Right lobe of liver (tissue), 4 donors: ENCODE measurements around the gene EXT2.

Experiments used
- POLR2A ChIP-seq: fragments of 450-650 bp; IDR thresholded peaks from one replicate; pipeline ENCODE4 v1.6.1; 2017; ENCODE audit warnings: antibody characterized with exemption, mild to moderate bottlenecking
- TF ChIP-seq, protein P1 (sequence below), 4 donors: fragments of 200-600 bp in 3 of 4; fragments of 450-650 bp in 1 of 4; IDR thresholded peaks; one replicate each; pipeline versions ENCODE4 v1.5.1 to v1.8.0; 2016 to 2022; ENCODE audit warnings: antibody characterized with exemption in 4 of 4, mild to moderate bottlenecking in 2 of 4
- donor health status: DM: no; HTN: no; CAD: no.
- donor health status: DM: no; HTN: no; CAD: no.
- donor health status: DM: no; HTN: yes; CAD: no.

DNA sequence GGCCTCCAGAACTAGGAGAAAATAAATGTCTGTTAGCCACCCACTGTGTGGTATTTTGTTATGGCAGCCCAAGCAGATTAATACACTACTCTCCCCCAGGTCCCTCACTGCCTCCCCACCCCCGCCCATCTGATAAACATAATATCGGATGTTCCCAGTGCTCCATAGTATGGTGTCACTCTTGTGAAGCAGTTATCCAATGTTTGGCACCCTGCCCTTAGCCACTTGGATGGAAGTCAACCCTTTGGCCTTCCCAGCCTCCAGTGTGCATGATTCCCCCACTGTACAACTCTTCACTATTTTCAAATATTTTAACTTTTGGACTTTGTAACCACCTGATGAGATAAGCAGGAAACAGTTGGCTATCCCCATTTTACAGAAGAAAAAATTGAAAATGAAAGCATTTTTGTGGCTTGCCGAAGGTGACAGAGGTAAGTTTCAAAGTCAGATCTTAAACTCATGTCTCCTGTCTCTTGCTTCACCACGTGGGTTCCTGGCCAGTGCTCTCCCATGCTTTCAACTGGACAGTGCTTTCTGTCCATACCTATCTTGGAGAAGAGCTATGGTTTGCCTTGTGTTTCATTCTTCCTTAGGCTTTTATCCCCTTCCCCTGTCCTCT is 161.3 kb downstream of the EXT2 start:
- TF ChIP-seq, protein P1, sequence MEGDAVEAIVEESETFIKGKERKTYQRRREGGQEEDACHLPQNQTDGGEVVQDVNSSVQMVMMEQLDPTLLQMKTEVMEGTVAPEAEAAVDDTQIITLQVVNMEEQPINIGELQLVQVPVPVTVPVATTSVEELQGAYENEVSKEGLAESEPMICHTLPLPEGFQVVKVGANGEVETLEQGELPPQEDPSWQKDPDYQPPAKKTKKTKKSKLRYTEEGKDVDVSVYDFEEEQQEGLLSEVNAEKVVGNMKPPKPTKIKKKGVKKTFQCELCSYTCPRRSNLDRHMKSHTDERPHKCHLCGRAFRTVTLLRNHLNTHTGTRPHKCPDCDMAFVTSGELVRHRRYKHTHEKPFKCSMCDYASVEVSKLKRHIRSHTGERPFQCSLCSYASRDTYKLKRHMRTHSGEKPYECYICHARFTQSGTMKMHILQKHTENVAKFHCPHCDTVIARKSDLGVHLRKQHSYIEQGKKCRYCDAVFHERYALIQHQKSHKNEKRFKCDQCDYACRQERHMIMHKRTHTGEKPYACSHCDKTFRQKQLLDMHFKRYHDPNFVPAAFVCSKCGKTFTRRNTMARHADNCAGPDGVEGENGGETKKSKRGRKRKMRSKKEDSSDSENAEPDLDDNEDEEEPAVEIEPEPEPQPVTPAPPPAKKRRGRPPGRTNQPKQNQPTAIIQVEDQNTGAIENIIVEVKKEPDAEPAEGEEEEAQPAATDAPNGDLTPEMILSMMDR (IDR thresholded peaks at IDR 0.05): no peak
- no peak for TF ChIP-seq POLR2A
